Heart left ventricle (tissue), 16 donors: ENCODE measurements around the gene GDPD1. TPM values are rescaled to one million over a fixed set of nuclear protein-coding genes. Genes with fewer than 3 reads are reported as not detected.
"Not testable (repeated sequence)": the region's sequence is repeated elsewhere in the genome, so short reads cannot be mapped to it uniquely, and the experiment has no call there.

Experiments used
- ATAC-seq, 4 donors: fragments of 200-7000 bp; cut with Tn5 transposase; one replicate each; pipeline ENCODE4 v1.9.1; 2020 to 2022; ENCODE audit warnings: moderate library complexity in 4 of 4, mild to moderate bottlenecking in 3 of 4, moderate number of reproducible peaks in 1 of 4
- DNase-seq, 5 donors: peaks; one replicate each; pipeline ENCODE4 v3.0.0-alpha.2; 2020
- H3K27ac ChIP-seq, 12 donors: fragments of 200-600 bp; sonication (generic) in 4 of 12; one replicate each; pipeline versions ENCODE4 v1.5.0 to v1.8.0; 2016 to 2022; ENCODE audit warnings: mild to moderate bottlenecking in 2 of 12
- H3K27me3 ChIP-seq, 9 donors: fragments of 200-600 bp; sonication (generic) in 2 of 9; one replicate each; pipeline versions ENCODE4 v1.5.1 to v1.8.0; 2016 to 2022; ENCODE audit warnings: mild to moderate bottlenecking in 3 of 9
- H3K36me3 ChIP-seq, 9 donors: fragments of 200-600 bp; sonication (generic) in 2 of 9; one replicate each; pipeline versions ENCODE4 v1.5.0 to v1.8.0; 2018 to 2022; ENCODE audit warnings: mild to moderate bottlenecking in 2 of 9
- H3K4me1 ChIP-seq, 12 donors: fragments of 200-600 bp; sonication (generic) in 4 of 12; one replicate each; pipeline versions ENCODE4 v1.5.0 to v1.8.0; 2016 to 2022; ENCODE audit warnings: mild to moderate bottlenecking in 3 of 12
- H3K4me3 ChIP-seq, 12 donors: fragments of 200-600 bp; sonication (generic) in 4 of 12; one replicate each; pipeline versions ENCODE4 v1.5.0 to v1.8.0; 2017 to 2022; ENCODE audit warnings: mild to moderate bottlenecking in 9 of 12, moderate library complexity in 4 of 12
- H3K9me3 ChIP-seq, 12 donors: fragments of 200-600 bp; sonication (generic) in 4 of 12; one replicate each; pipeline versions ENCODE4 v1.5.0 to v1.8.0; 2016 to 2022; ENCODE audit warnings: mild to moderate bottlenecking in 1 of 12
- CTCF ChIP-seq, 12 donors: fragments of 200-600 bp; sonication (generic) in 4 of 12; IDR thresholded peaks; one replicate each; pipeline versions ENCODE4 v1.5.0 to v1.8.0; 2018 to 2022; ENCODE audit warnings: antibody characterized with exemption in 12 of 12, mild to moderate bottlenecking in 5 of 12
- POLR2A ChIP-seq, 2 donors: fragments of 450-650 bp; IDR thresholded peaks; one replicate each; pipeline ENCODE4 v1.6.1; 2017; ENCODE audit warnings: antibody characterized with exemption in 2 of 2, mild to moderate bottlenecking in 2 of 2, moderate library complexity in 2 of 2
- WGBS, 4 donors: extraction: QIAGEN DNeasy Blood & Tissue Kit in 2 of 4; methylation state at CpG; one replicate each; pipeline versions ENCODE4 v1.1.5 to v1.1.7; 2013 to 2018; 5-methylcytosine and 5-hydroxymethylcytosine counted together
- intact Hi-C, 10 donors: fragments of 100-400 bp; cut with DNase I; formaldehyde crosslinking; loops; one replicate each; pipeline versions ENCODE4 v1.11.1 to v1.14.2; 2022
- polyA plus RNA-seq, 2 donors: library from polyadenylated mRNA; stranded (reverse); fragments of 200-250 nt; gene quantifications; one replicate each; pipeline ENCODE4 v1.2.3, GENCODE V29; 2013
- total RNA-seq, 9 donors: library from RNA; depleted of rRNA in 2 of 9; stranded (reverse); fragments of >200 nt in 2 of 9; fragmentation: NEBNext Ultra II Directional in 3 of 9; extraction: Animal tissue kit (Norgen Biotek cat#: 25700) in 3 of 9; gene quantifications; one replicate each; pipeline versions ENCODE4 v1.1.0 to v1.2.4, GENCODE V29; 2016 to 2023
- donor health status: ischemic (EF 13 %, LVEDD 7.1; RV severe dilation, severe dysfunction).
- donor health status: healthy with polysubstance abuse.
- donor health status: DM: no; HTN: yes; CAD: no.
- donor health status: DM: no; HTN: no; CAD: no.
- donor health status: ischemic (EF 25% LVEDD 6.9; RV normal size, moderate dysfunction).
- donor health status: ischemic (EF 25% LVEDD 5.7; RV mildly dilated, moderate dysfunction).
- donor health status: healthy.
- donor health status: DM: yes; HTN: yes; CAD: no.
- donor health status: ischemic (EF 35%, LVEDD 5.7; RV mildly dilated, moderate dysfunction).
- donor health status: nonischemic (EF 11% LVEDD 7.7; RV severe dilation, severe dysfunction).
- donor health status: DM: yes; HTN: yes; CAD: no.
- donor health status: PGD.
- donor health status: ischemic (EF 29% LVEDD 5.4; RV normal size, mild dysfunction).
- donor health status: nonischemic (EF 23%, LVEDD 6.1; RV moderate dilation, normal function).

The GDPD1 gene
- total and polyA plus RNA-seq, 11 donors = 0.75 to 4.0 (median 2.7) TPM

DNA sequence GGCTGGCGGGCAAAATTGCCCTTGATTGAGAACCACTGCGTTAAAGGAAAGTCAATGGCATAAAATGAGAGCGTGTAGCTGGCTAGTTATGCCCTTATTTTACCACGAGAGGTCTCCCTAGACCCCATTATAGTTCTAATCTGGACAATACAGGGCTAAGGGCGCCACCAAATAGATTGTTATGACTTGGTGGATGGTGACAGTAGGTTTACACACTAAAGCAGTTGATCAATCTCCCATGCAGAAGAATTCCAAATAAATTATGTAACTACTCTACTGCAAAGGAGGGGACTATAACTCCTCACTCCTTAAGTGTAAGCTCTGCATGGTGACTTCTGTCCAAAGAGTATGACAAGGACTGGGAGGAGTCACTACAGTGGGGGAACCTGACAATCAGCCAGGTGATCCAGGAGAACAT, 90.7 kb downstream of the GDPD1 start:
- Histone ChIP-seq H3K4me1 (peaks cover 0 to 9% (median 0%) of the 10 kb centered on the region in 12 donors), H3K36me3 (no peaks in the 10 kb centered on the region), H3K27ac (no peak overlapping the region), H3K27me3 (no peaks in the 10 kb centered on the region), H3K4me3 (no peak overlapping the region), H3K9me3 (no peaks in the 10 kb centered on the region)
- TF ChIP-seq POLR2A (IDR thresholded peaks at IDR 0.05) (no peak), CTCF (IDR thresholded peaks at IDR 0.05) (peak; percentile 69 to 94 (median 86))
- DNase-seq = peak in 2 of 5 donors; percentile 24 to 30
- WGBS, 4 donors = 0 to 2% (median 1%) methylated on average over 5 of the region's 5 CpGs
- intact Hi-C loops = loop anchor here in 9 of 10 donors (1.0 to 10.0 kb wide), 9 partner anchors 126 to 256 kb away; partner anchors contain the start of gene DHX40 (in 1 of the 9)
- peak; percentile 83 to 96 (median 95) for ATAC-seq

DNA sequence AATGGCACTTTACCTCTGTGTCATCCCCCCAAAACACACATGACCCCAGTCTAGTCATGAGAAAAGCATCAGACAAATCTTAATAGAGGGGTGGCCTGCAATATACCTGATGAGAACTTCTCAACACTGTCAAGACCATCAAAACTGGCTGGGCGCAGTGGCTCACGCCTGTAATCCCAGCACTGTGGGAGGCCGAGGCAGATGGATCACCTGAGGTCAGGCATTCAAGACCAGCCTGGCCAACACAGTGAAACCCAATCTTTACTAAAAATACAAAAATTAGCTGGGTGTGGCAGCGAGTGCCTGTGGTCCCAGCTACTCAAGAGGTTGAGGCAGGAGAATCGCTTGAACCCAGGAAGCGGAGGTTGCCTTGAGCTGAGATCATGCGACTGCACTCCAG, 91.2 kb downstream of the GDPD1 start:
- not testable (repeated sequence) for ATAC-seq, H3K27ac ChIP-seq, H3K4me1 ChIP-seq, DNase-seq, H3K9me3 ChIP-seq, H3K27me3 ChIP-seq, H3K36me3 ChIP-seq, H3K4me3 ChIP-seq
- WGBS, 4 donors = 91 to 93% (median 91%) methylated on average over 7 of the region's 7 CpGs
- intact Hi-C loops = loop anchor here in 9 of 10 donors (1.0 to 10.0 kb wide), 9 partner anchors 126 to 256 kb away; partner anchors contain the start of gene DHX40 (in 1 of the 9)

- no peaks in the 10 kb centered on the region for H3K36me3 ChIP-seq
- ATAC-seq = no peak
- no peak overlapping the region for H3K4me3 ChIP-seq
- no peak for DNase-seq
- intact Hi-C loops = loop anchor here in 2 of 10 donors (10.0 kb wide), 1 partner anchor 209 kb away; no protein-coding TSS in a partner anchor
- H3K27me3 ChIP-seq = no peaks in the 10 kb centered on the region
- 75 to 79% (median 77%) methylated on average over 4 of the region's 4 CpGs for WGBS, 4 donors
- TF ChIP-seq CTCF (IDR thresholded peaks at IDR 0.05) = no peak
- TF ChIP-seq POLR2A (IDR thresholded peaks at IDR 0.05) = no peak
- H3K4me1 ChIP-seq = peaks cover 0 to 5% (median 0%) of the 10 kb centered on the region in 12 donors
- H3K27ac ChIP-seq = no peak overlapping the region
- no peaks in the 10 kb centered on the region for H3K9me3 ChIP-seq
Measured at GRCh38 chr17:59315866-59316265, 95.6 kb downstream of the GDPD1 start.

Other genes starting within 250 kb of the GDPD1 start
- 10 to 100 TPM; 17.2 to 26.2 (median 19.2) TPM for gene TRIM37, start 113.6 kb upstream of the GDPD1 start, total RNA-seq
- 10 to 100 TPM in 1 of 2 donors, 1 to 10 TPM in 1; 5.8 to 19.1 TPM for gene TRIM37, start 113.6 kb upstream of the GDPD1 start, polyA plus RNA-seq
- gene SKA2, start 65.3 kb upstream of the GDPD1 start, total RNA-seq = 10 to 100 TPM; 23.7 to 52.3 (median 39.1) TPM
- 10 to 100 TPM; 33.8 to 44.9 TPM for gene SKA2, start 65.3 kb upstream of the GDPD1 start, polyA plus RNA-seq
- 10 to 100 TPM in 1 of 9 donors, 1 to 10 TPM in 5, under 1 TPM in 3; 0.51 to 11.4 (median 1.1) TPM for gene PRR11, start 64.8 kb upstream of the GDPD1 start, total RNA-seq
- under 1 TPM; 0.15 to 0.61 TPM for gene PRR11, start 64.8 kb upstream of the GDPD1 start, polyA plus RNA-seq
- 10 to 100 TPM in 3 of 9 donors, 1 to 10 TPM in 6; 6.5 to 13.7 (median 8.7) TPM for gene SMG8, start 10.5 kb upstream of the GDPD1 start, total RNA-seq
- gene SMG8, start 10.5 kb upstream of the GDPD1 start, polyA plus RNA-seq = 1 to 10 TPM; 1.4 to 5.9 TPM
- 10 to 100 TPM; 14.9 to 65.5 (median 40.8) TPM for gene YPEL2, start 111.1 kb downstream of the GDPD1 start, total RNA-seq
- 10 to 100 TPM; 11.6 to 15.4 TPM for gene YPEL2, start 111.1 kb downstream of the GDPD1 start, polyA plus RNA-seq